ENCODE measurements around the gene HVCN1. TPM values are rescaled to one million over a fixed set of nuclear protein-coding genes. Genes with fewer than 3 reads are reported as not detected.

HVCN1 gene
- total RNA-seq, 2 donors from 2014 or later, result 5.4 to 11.2 TPM

DNA sequence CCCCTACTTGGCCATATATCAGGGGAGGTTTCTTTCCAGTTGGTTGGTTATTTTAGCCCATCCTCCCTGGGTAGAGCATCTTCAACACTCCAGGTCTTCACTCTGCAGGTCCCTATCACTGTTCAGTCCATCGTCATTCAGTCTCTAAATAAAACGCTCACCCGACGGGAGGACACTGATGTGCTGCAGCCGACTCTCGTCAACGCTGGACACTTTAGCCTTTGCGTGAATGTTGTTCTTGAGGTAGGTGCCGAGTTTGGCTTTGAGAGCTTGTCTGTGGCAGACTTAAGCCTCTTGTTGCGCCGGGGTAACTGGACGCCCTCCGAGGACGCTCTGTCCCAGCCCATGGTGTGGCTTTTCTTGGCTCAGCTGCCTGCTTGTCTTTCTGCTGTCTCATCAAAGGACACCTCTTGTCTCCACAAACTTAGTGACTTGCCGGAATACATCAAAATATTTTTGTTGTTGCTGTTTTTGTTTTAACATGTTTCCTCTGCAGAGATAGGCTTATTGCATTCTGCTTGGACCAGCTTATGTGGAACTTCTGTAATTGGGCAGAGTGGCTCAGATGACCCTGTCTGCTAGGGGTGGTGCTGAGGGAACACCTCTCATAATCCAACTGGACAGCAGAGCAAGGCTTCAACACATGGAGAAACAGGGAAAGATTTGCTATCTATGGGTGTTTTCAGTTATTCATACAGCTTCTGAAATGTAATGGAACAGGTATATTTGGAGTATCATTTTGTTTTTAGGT, 48.5 kb downstream of the HVCN1 start:
- Histone ChIP-seq H3K27me3 (replicated peaks; ENCODE audit: insufficient read depth) (no peaks in the 10 kb centered on the region), H3K4me3 (no peak overlapping the region), H3K36me3 (no peaks in the 10 kb centered on the region), H3K27ac (no peak overlapping the region), H3K4me1 (replicated peaks) (no peaks in the 10 kb centered on the region), H3K9me3 (no peaks in the 10 kb centered on the region)
- TF ChIP-seq, protein P1, sequence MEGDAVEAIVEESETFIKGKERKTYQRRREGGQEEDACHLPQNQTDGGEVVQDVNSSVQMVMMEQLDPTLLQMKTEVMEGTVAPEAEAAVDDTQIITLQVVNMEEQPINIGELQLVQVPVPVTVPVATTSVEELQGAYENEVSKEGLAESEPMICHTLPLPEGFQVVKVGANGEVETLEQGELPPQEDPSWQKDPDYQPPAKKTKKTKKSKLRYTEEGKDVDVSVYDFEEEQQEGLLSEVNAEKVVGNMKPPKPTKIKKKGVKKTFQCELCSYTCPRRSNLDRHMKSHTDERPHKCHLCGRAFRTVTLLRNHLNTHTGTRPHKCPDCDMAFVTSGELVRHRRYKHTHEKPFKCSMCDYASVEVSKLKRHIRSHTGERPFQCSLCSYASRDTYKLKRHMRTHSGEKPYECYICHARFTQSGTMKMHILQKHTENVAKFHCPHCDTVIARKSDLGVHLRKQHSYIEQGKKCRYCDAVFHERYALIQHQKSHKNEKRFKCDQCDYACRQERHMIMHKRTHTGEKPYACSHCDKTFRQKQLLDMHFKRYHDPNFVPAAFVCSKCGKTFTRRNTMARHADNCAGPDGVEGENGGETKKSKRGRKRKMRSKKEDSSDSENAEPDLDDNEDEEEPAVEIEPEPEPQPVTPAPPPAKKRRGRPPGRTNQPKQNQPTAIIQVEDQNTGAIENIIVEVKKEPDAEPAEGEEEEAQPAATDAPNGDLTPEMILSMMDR (IDR thresholded peaks at IDR 0.05), result no peak
- TF ChIP-seq POLR2A (IDR thresholded peaks at IDR 0.05) (no peak), POLR2AphosphoS5 (IDR thresholded peaks at IDR 0.05) (no peak)
- intact Hi-C loops (cut with DNase I), result no loop called here
- no peak for DNase-seq (ENCODE audit: low spot score)
- 90% methylated on average over 15 of the region's 15 CpGs for WGBS

- Histone ChIP-seq H3K27me3 (replicated peaks; ENCODE audit: insufficient read depth) (no peaks in the 10 kb centered on the region), H3K9me3 (no peaks in the 10 kb centered on the region), H3K4me3 (no peak overlapping the region), H3K27ac (no peak overlapping the region), H3K4me1 (replicated peaks) (no peaks in the 10 kb centered on the region), H3K36me3 (no peaks in the 10 kb centered on the region)
- 88% methylated on average over 7 of the region's 7 CpGs for WGBS
- intact Hi-C loops (cut with DNase I), result no loop called here
- no peak for DNase-seq (ENCODE audit: low spot score)
- TF ChIP-seq POLR2AphosphoS5 (IDR thresholded peaks at IDR 0.05), result no peak
- TF ChIP-seq POLR2A (IDR thresholded peaks at IDR 0.05), result no peak
- TF ChIP-seq, protein P1 (IDR thresholded peaks at IDR 0.05), result no peak
Measured at GRCh38 chr12:110639336-110640141, 49.4 kb downstream of the HVCN1 start.

DNA sequence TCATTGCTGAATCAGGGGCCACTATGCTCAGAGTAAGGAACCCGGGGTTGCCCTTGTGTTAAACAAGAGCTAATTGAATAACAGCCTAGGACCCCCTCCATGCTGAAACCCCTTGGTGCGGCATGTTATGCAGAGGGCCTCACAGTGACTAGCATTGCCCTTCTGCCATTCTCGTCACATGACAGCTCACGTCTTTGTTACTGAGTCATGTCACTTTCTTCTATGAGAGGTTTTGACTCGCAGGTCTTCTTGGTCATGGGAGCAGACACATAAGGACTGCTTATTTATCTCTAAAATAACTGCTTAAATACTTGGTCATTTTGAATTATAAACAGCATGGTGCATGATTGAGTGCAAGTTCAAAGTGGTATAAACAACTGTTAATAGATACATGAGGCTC, 50.1 kb downstream of the HVCN1 start:
- TF ChIP-seq POLR2A (IDR thresholded peaks at IDR 0.05), result no peak
- TF ChIP-seq, protein P1 (IDR thresholded peaks at IDR 0.05), result no peak
- TF ChIP-seq POLR2AphosphoS5 (IDR thresholded peaks at IDR 0.05), result no peak
- Histone ChIP-seq H3K27me3 (replicated peaks; ENCODE audit: insufficient read depth) (no peaks in the 10 kb centered on the region), H3K4me1 (replicated peaks) (no peaks in the 10 kb centered on the region), H3K4me3 (no peak overlapping the region), H3K36me3 (no peaks in the 10 kb centered on the region), H3K27ac (no peak overlapping the region), H3K9me3 (no peaks in the 10 kb centered on the region)
- intact Hi-C loops (cut with DNase I), result no loop called here
- no peak for DNase-seq (ENCODE audit: low spot score)
- WGBS, result 86% methylated on average over 5 of the region's 5 CpGs

DNA sequence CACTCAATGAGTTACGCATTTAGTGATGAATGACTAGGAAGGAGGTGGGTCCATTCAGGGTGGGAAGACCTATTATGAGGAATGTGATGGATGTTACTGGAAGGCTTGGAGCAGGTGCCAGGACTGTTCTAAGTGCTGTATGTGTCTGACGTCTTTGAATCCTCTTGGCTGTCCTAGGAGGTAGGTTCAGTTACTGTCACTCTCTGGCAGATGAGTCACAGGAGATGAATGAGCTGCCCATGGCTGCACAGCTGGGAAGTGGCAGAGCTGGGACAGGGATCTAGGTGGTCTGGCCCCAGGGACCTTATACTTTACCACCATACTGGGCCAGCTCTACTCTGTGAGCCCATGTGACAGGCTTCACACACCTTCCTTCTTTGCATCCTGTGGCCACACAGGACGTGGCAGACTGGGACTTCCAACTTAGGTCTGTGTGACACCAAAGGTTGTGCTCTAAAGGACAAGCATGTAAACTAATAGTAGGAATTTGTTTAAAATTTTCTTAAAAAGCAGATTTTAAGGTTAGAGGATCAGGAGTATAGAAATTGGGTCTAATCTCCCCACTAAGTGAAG, 51.0 kb downstream of the HVCN1 start:
- Histone ChIP-seq H3K27ac (no peak overlapping the region), H3K4me3 (no peak overlapping the region), H3K27me3 (replicated peaks; ENCODE audit: insufficient read depth) (no peaks in the 10 kb centered on the region), H3K36me3 (no peaks in the 10 kb centered on the region), H3K9me3 (no peaks in the 10 kb centered on the region), H3K4me1 (replicated peaks) (no peaks in the 10 kb centered on the region)
- TF ChIP-seq POLR2A (IDR thresholded peaks at IDR 0.05) (no peak), POLR2AphosphoS5 (IDR thresholded peaks at IDR 0.05) (no peak)
- TF ChIP-seq, protein P1 (IDR thresholded peaks at IDR 0.05), result no peak
- intact Hi-C loops (cut with DNase I), result no loop called here
- DNase-seq (ENCODE audit: low spot score), result no peak
- 71% methylated on average over 3 of the region's 3 CpGs for WGBS
